ENCODE measurements around the gene CNOT9. TPM values are rescaled to one million over a fixed set of nuclear protein-coding genes. Genes with fewer than 3 reads are reported as not detected.

CNOT9 gene
- total and polyA plus RNA-seq, 2 donors (not counting 1 experiment from before 2014, with no cell fraction given) = 28.0 to 54.5 TPM

DNA sequence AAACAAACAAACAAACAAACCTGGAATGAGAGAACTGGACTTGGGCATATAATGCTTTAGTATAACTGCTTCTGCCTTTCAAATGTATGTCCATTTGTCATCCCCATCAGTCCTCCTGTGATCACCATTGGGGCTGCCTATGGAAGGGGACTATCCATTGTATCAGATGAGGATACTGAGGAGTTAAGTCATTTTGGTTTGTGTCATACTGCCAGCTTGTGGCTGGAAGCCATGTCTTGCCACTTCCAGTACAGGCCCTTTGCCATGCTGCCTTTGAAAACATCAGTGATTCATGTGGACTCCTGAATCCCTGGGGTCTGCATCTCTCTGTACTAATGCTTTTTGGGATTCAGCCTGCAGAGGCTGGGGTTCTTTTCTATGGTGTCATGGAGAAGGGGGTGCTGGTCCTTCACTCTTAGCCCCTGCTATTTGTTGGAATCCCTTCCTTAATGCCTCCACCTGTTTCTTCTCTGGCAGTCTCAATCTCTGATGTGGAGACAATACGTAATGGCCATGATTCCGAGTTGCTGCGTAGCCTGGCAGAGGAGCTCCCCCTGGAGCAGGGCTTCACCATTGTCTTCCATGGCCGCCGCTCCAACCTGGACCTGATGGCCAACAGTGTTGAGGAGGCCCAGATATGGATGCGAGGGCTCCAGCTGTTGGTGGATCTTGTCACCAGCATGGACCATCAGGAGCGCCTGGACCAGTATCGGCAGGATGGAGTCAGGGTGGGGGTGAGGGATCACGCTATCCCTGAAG, 49.6 kb downstream of the CNOT9 start:
- ATAC-seq (ENCODE audit: low read depth) = no peak
- Histone ChIP-seq H3K79me2 (ENCODE audit: control insufficient read depth, insufficient read depth, low read length) (no peaks in the 10 kb centered on the region), H3K9me3 (ENCODE audit: control extremely low read depth in 1 of 3, control insufficient read depth in 2 of 3, insufficient read depth in 1 of 3, low read length in 2 of 3) (no peaks in the 10 kb centered on the region), H4K20me1 (ENCODE audit: control insufficient read depth, insufficient read depth, low read length, poor library complexity, severe bottlenecking) (no peaks in the 10 kb centered on the region), H3K9ac (ENCODE audit: low read length) (no peak overlapping the region), H3K27ac (ENCODE audit: low read length in 2 of 2) (no peak overlapping the region), H3K27me3 (replicated peaks in 1 of 4; ENCODE audit: control extremely low read depth in 1 of 4, control insufficient read depth in 3 of 4, insufficient read depth in 4 of 4, low read length in 3 of 4) (no peaks in the 10 kb centered on the region), H3K4me1 (ENCODE audit: control insufficient read depth in 2 of 2, insufficient read depth in 2 of 2, low read length in 2 of 2) (peaks cover 0 to 3% of the 10 kb centered on the region in 2 donors), H2AFZ (ENCODE audit: insufficient read depth, low read depth, low read length, poor library complexity, severe bottlenecking) (no peak overlapping the region), H3K36me3 (replicated peaks in 1 of 2; ENCODE audit: control extremely low read depth in 1 of 2, control insufficient read depth in 1 of 2, extremely low read depth in 1 of 2, insufficient read depth in 2 of 2, low read length in 1 of 2) (no peaks in the 10 kb centered on the region), H3K4me2 (replicated peaks; ENCODE audit: low read depth, low read length, poor library complexity, severe bottlenecking) (no peak overlapping the region), H3K4me3 (ENCODE audit: control extremely low read depth in 1 of 5, extremely low read depth in 1 of 5, insufficient read depth in 1 of 5, low read depth in 2 of 5, low read length in 4 of 5) (no peak overlapping the region)
- intact Hi-C loops (cut with micrococcal nuclease) = no loop called here
- H3K27ac Mint-ChIP-seq = no peak overlapping the region
- TF ChIP-seq, protein P1, sequence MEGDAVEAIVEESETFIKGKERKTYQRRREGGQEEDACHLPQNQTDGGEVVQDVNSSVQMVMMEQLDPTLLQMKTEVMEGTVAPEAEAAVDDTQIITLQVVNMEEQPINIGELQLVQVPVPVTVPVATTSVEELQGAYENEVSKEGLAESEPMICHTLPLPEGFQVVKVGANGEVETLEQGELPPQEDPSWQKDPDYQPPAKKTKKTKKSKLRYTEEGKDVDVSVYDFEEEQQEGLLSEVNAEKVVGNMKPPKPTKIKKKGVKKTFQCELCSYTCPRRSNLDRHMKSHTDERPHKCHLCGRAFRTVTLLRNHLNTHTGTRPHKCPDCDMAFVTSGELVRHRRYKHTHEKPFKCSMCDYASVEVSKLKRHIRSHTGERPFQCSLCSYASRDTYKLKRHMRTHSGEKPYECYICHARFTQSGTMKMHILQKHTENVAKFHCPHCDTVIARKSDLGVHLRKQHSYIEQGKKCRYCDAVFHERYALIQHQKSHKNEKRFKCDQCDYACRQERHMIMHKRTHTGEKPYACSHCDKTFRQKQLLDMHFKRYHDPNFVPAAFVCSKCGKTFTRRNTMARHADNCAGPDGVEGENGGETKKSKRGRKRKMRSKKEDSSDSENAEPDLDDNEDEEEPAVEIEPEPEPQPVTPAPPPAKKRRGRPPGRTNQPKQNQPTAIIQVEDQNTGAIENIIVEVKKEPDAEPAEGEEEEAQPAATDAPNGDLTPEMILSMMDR (IDR thresholded peaks at IDR 0.05) = no peak
- TF ChIP-seq EZH2 (IDR thresholded peaks at IDR 0.05; ENCODE audit: borderline replicate concordance, insufficient read depth, low read depth, low read length, poor library complexity, severe bottlenecking) = no peak
- ChIA-PET POLR2A (no interaction called here), CTCF (no interaction called here)
- no peak for DNase-seq
- no peak overlapping the region for H3K4me3 Mint-ChIP-seq
- no peaks in the 10 kb centered on the region for H3K27me3 Mint-ChIP-seq
- 98% methylated on average over 9 of the region's 9 CpGs for WGBS (ENCODE audit: insufficient coverage)
- H3K9me3 Mint-ChIP-seq (ENCODE audit: insufficient read depth) = no peaks in the 10 kb centered on the region
- peaks cover 3% of the 10 kb centered on the region for H3K4me1 Mint-ChIP-seq

DNA sequence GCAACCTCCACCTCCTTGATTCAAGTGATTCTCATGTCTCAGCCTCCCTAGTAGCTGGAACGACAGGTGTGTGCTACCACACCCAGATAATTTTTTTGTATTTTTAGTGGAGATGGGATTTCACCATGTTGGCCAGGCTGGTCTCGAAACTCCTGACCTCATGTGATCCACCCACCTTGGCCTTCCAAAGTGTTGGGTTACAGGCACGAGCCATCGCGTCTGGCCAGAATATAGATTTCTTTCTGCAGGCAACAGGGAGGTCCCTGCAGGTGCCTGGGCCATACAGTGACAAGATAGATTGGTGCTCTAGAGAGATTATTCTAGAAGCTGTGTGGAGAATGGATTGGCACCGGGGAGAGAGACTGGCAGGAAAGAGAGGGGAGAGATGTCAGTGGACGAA, 52.4 kb downstream of the CNOT9 start:
- H3K4me2 ChIP-seq (replicated peaks; ENCODE audit: low read depth, low read length, poor library complexity, severe bottlenecking) = no peak overlapping the region
- no peaks in the 10 kb centered on the region for H3K9me3 Mint-ChIP-seq (ENCODE audit: insufficient read depth)
- H3K27ac Mint-ChIP-seq = no peak overlapping the region
- H3K4me1 Mint-ChIP-seq = peaks cover 4% of the 10 kb centered on the region
- no peak overlapping the region for H3K4me3 Mint-ChIP-seq
- intact Hi-C loops (cut with micrococcal nuclease) = no loop called here
- TF ChIP-seq EZH2 (IDR thresholded peaks at IDR 0.05; ENCODE audit: borderline replicate concordance, insufficient read depth, low read depth, low read length, poor library complexity, severe bottlenecking) = no peak
- TF ChIP-seq, protein P1 (IDR thresholded peaks at IDR 0.05) = no peak
- H4K20me1 ChIP-seq (ENCODE audit: control insufficient read depth, insufficient read depth, low read length, poor library complexity, severe bottlenecking) = no peaks in the 10 kb centered on the region
- no peaks in the 10 kb centered on the region for H3K27me3 ChIP-seq (replicated peaks in 1 of 4; ENCODE audit: control extremely low read depth in 1 of 4, control insufficient read depth in 3 of 4, insufficient read depth in 4 of 4, low read length in 3 of 4)
- ATAC-seq (ENCODE audit: low read depth) (no peak), DNase-seq (no peak)
- peaks cover 0 to 3% of the 10 kb centered on the region in 2 donors for H3K4me1 ChIP-seq (ENCODE audit: control insufficient read depth in 2 of 2, insufficient read depth in 2 of 2, low read length in 2 of 2)
- ChIA-PET CTCF (no interaction called here), POLR2A (no interaction called here)
- H3K4me3 ChIP-seq (ENCODE audit: control extremely low read depth in 1 of 5, extremely low read depth in 1 of 5, insufficient read depth in 1 of 5, low read depth in 2 of 5, low read length in 4 of 5) = no peak overlapping the region
- no peak overlapping the region for H2AFZ ChIP-seq (ENCODE audit: insufficient read depth, low read depth, low read length, poor library complexity, severe bottlenecking)
- H3K9ac ChIP-seq (ENCODE audit: low read length) = no peak overlapping the region
- H3K36me3 ChIP-seq (replicated peaks in 1 of 2; ENCODE audit: control extremely low read depth in 1 of 2, control insufficient read depth in 1 of 2, extremely low read depth in 1 of 2, insufficient read depth in 2 of 2, low read length in 1 of 2) = no peaks in the 10 kb centered on the region
- H3K27me3 Mint-ChIP-seq = no peaks in the 10 kb centered on the region
- H3K9me3 ChIP-seq (ENCODE audit: control extremely low read depth in 1 of 3, control insufficient read depth in 2 of 3, insufficient read depth in 1 of 3, low read length in 2 of 3) = no peaks in the 10 kb centered on the region
- no peaks in the 10 kb centered on the region for H3K79me2 ChIP-seq (ENCODE audit: control insufficient read depth, insufficient read depth, low read length)
- no peak overlapping the region for H3K27ac ChIP-seq (ENCODE audit: low read length in 2 of 2)
- 40% methylated on average over 2 of the region's 7 CpGs for WGBS (ENCODE audit: insufficient coverage)
